Astrocyte (in vitro differentiated cells and primary cell): ENCODE measurements around the gene NAALADL2. TPM values are rescaled to one million over a fixed set of nuclear protein-coding genes. Genes with fewer than 3 reads are reported as not detected.

Experiments used
- DNase-seq: peaks from one replicate; pipeline ENCODE4 v3.0.0-alpha.2; 2010; ENCODE audit warnings: low read depth
- FAIRE-seq: peaks from 2 replicates; lab custom pipeline; 2011; peaks lifted over from hg19 to GRCh38; lab: Jason Lieb, UNC
- H2AFZ ChIP-seq: 2 replicates; pipeline ENCODE4 v1.6.0; 2012; ENCODE audit warnings: low read depth, low read length, inconsistent platforms
- H3K27ac ChIP-seq: 2 replicates; pipeline ENCODE4 v1.5.1; 2011; ENCODE audit warnings: low read depth, low read length, inconsistent platforms
- H3K27me3 ChIP-seq: 2 replicates; pipeline ENCODE4 v1.6.0; 2011; ENCODE audit warnings: low read length, inconsistent platforms; ENCODE audit not compliant: insufficient read depth
- H3K36me3 ChIP-seq: 2 replicates; pipeline ENCODE4 v1.5.1; 2011; ENCODE audit warnings: low read length, inconsistent platforms; ENCODE audit not compliant: insufficient read depth
- H3K4me1 ChIP-seq: 2 replicates; pipeline ENCODE4 v1.5.1; 2011; ENCODE audit warnings: low read length, inconsistent platforms; ENCODE audit not compliant: insufficient read depth
- H3K4me2 ChIP-seq: 2 replicates; pipeline ENCODE4 v1.6.0; 2012; ENCODE audit warnings: low read length, inconsistent platforms
- H3K4me3 ChIP-seq: 2 replicates; pipeline ENCODE4 v1.5.1; 2011; ENCODE audit warnings: low read depth, mild to moderate bottlenecking, low read length, inconsistent platforms; ENCODE audit not compliant: insufficient read depth
- H3K79me2 ChIP-seq: 2 replicates; pipeline ENCODE4 v1.6.0; 2012; ENCODE audit warnings: mild to moderate bottlenecking, low read length, inconsistent platforms; ENCODE audit not compliant: insufficient read depth
- H3K9ac ChIP-seq: 2 replicates; pipeline ENCODE4 v1.6.0; 2012; ENCODE audit warnings: mild to moderate bottlenecking, low read length, inconsistent platforms
- H3K9me3 ChIP-seq: 2 replicates; pipeline ENCODE4 v1.5.1; 2012; ENCODE audit warnings: low read depth, mild to moderate bottlenecking, low read length, inconsistent platforms; ENCODE audit not compliant: insufficient read depth
- H4K20me1 ChIP-seq: 2 replicates; pipeline ENCODE4 v1.6.0; 2012; ENCODE audit warnings: low read length, inconsistent platforms; ENCODE audit not compliant: insufficient read depth
- H3K27ac Mint-ChIP-seq: one replicate; pipeline ENCODE4 v1.8.0; 2021; ENCODE audit warnings: mild to moderate bottlenecking, mixed read lengths; ENCODE audit not compliant: unreplicated experiment
- H3K27me3 Mint-ChIP-seq: one replicate; pipeline ENCODE4 v1.8.0; 2021; ENCODE audit warnings: low read depth, mixed read lengths; ENCODE audit not compliant: unreplicated experiment
- H3K36me3 Mint-ChIP-seq: one replicate; pipeline ENCODE4 v1.8.0; 2021; ENCODE audit warnings: low read depth, mixed read lengths; ENCODE audit not compliant: unreplicated experiment
- H3K4me1 Mint-ChIP-seq: one replicate; pipeline ENCODE4 v1.8.0; 2021; ENCODE audit warnings: low read depth, mixed read lengths; ENCODE audit not compliant: unreplicated experiment
- H3K4me3 Mint-ChIP-seq: one replicate; pipeline ENCODE4 v1.8.0; 2021; ENCODE audit warnings: mild to moderate bottlenecking, moderate library complexity, mixed read lengths; ENCODE audit not compliant: unreplicated experiment
- H3K9me3 Mint-ChIP-seq: one replicate; pipeline ENCODE4 v1.8.0; 2021; ENCODE audit warnings: mild to moderate bottlenecking, mixed read lengths; ENCODE audit not compliant: unreplicated experiment
- CTCF ChIP-seq: IDR thresholded peaks from 2 replicates; pipeline ENCODE4 v1.5.1; 2011; ENCODE audit warnings: low read depth, mild to moderate bottlenecking, inconsistent platforms, low read length, moderate library complexity; ENCODE audit not compliant: insufficient read depth
- EZH2 ChIP-seq: IDR thresholded peaks from 2 replicates; pipeline ENCODE4 v1.6.1; 2012; ENCODE audit warnings: mild to moderate bottlenecking, low read length, inconsistent platforms; ENCODE audit not compliant: insufficient read depth
- total RNA-seq: library from RNA; stranded (reverse); gene quantifications from 2 replicates; pipeline ENCODE4 v1.2.1, GENCODE V29; 2021

Gene NAALADL2
- total RNA-seq, 1 donor from 2014 or later: 2.7 TPM

- peaks cover 2% of the 10 kb centered on the region for H3K9me3 Mint-ChIP-seq
- no peaks in the 10 kb centered on the region for H3K36me3 ChIP-seq
- H3K79me2 ChIP-seq: no peaks in the 10 kb centered on the region
- H3K9me3 ChIP-seq: no peaks in the 10 kb centered on the region
- no peak overlapping the region for H3K27ac ChIP-seq
- no peaks in the 10 kb centered on the region for H3K36me3 Mint-ChIP-seq
- DNase-seq (no peak), FAIRE-seq (no peak)
- H2AFZ ChIP-seq: no peak overlapping the region
- no peak overlapping the region for H3K9ac ChIP-seq
- no peaks in the 10 kb centered on the region for H3K27me3 ChIP-seq
- no peak for TF ChIP-seq EZH2
- no peak for TF ChIP-seq CTCF
- H4K20me1 ChIP-seq: no peaks in the 10 kb centered on the region
- H3K4me3 ChIP-seq: no peak overlapping the region
- H3K4me3 Mint-ChIP-seq: no peak overlapping the region
- H3K27ac Mint-ChIP-seq: no peak overlapping the region
- no peaks in the 10 kb centered on the region for H3K4me1 ChIP-seq
- H3K4me2 ChIP-seq: no peak overlapping the region
- no peaks in the 10 kb centered on the region for H3K27me3 Mint-ChIP-seq
- H3K4me1 Mint-ChIP-seq: peaks cover 4% of the 10 kb centered on the region
Observed at GRCh38 chr3:175646865-175647264, 787.7 kb downstream of the NAALADL2 start.

GRCh38 chr3:175648899-175649298 lies 789.8 kb downstream of the NAALADL2 start:
- H3K27ac Mint-ChIP-seq: no peak overlapping the region
- Histone ChIP-seq H4K20me1 (no peaks in the 10 kb centered on the region), H3K9ac (no peak overlapping the region), H3K4me2 (no peak overlapping the region), H3K4me1 (no peaks in the 10 kb centered on the region), H3K4me3 (no peak overlapping the region), H3K9me3 (no peaks in the 10 kb centered on the region), H3K27ac (no peak overlapping the region), H3K79me2 (no peaks in the 10 kb centered on the region), H3K36me3 (no peaks in the 10 kb centered on the region), H3K27me3 (no peaks in the 10 kb centered on the region), H2AFZ (no peak overlapping the region)
- peaks cover 4% of the 10 kb centered on the region for H3K4me1 Mint-ChIP-seq
- TF ChIP-seq EZH2 (no peak), CTCF (no peak)
- FAIRE-seq (no peak), DNase-seq (no peak)
- no peak overlapping the region for H3K4me3 Mint-ChIP-seq
- no peaks in the 10 kb centered on the region for H3K36me3 Mint-ChIP-seq
- H3K9me3 Mint-ChIP-seq: peaks cover 2% of the 10 kb centered on the region
- H3K27me3 Mint-ChIP-seq: no peaks in the 10 kb centered on the region

DNA sequence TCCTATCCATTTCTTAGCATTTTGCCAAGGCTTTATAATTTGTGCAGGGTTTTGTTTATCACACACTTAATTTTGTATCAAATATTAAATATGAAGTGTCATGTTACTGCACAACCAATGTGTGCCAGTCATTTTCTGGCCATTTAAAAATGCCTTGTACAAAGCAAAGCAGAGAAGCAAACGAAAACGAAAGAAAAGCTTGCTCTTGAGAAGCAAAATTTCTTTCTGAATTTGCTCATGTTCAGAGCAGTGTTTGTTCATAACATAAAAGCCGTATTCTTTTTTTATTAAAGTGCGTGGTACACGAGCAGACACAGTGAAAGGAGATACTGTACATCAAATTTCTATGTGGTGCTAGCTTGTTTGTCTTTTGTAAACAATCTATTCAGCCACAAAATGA lies 792.6 kb downstream of the NAALADL2 start:
- Mint-ChIP-seq H3K27ac (no peak overlapping the region), H3K4me1 (peaks cover 5% of the 10 kb centered on the region), H3K27me3 (no peaks in the 10 kb centered on the region), H3K9me3 (peaks cover 4% of the 10 kb centered on the region), H3K4me3 (no peak overlapping the region), H3K36me3 (no peaks in the 10 kb centered on the region)
- no peaks in the 10 kb centered on the region for H4K20me1 ChIP-seq
- H3K4me1 ChIP-seq: no peaks in the 10 kb centered on the region
- H2AFZ ChIP-seq: no peak overlapping the region
- DNase-seq (no peak), FAIRE-seq (no peak)
- no peak overlapping the region for H3K27ac ChIP-seq
- no peak overlapping the region for H3K4me2 ChIP-seq
- no peaks in the 10 kb centered on the region for H3K27me3 ChIP-seq
- H3K9ac ChIP-seq: no peak overlapping the region
- H3K4me3 ChIP-seq: no peak overlapping the region
- H3K79me2 ChIP-seq: no peaks in the 10 kb centered on the region
- no peaks in the 10 kb centered on the region for H3K36me3 ChIP-seq
- no peaks in the 10 kb centered on the region for H3K9me3 ChIP-seq
- TF ChIP-seq CTCF: no peak
- TF ChIP-seq EZH2: no peak
